H54 (cell line): Measurements from ENCODE around the gene RNF144A.

Experiments used
- DNase-seq: peaks from one replicate; pipeline ENCODE4 v3.0.0; 2011; ENCODE audit warnings: low spot score, mixed read lengths; ENCODE audit not compliant: insufficient read length
- FAIRE-seq: peaks from 3 replicates; lab custom pipeline; 2011; peaks lifted over from hg19 to GRCh38; lab: Jason Lieb, UNC
- POLR2A ChIP-seq: IDR thresholded peaks from 2 replicates; pipeline ENCODE4 v1.6.1; 2011; ENCODE audit warnings: low read depth, mild to moderate bottlenecking, low read length

The RNF144A gene

GRCh38 chr2:6916224-6916623 is 988 bp upstream of the RNF144A start:
- DNase-seq: no peak
- FAIRE-seq: no peak
- TF ChIP-seq POLR2A: no peak

GRCh38 chr2:6916736-6917070 is 509 bp upstream of the RNF144A start:
- no peak for DNase-seq
- FAIRE-seq: no peak
- no peak for TF ChIP-seq POLR2A

GRCh38 chr2:6917761-6918421 is 679 bp downstream of the RNF144A start:
- FAIRE-seq: no peak
- TF ChIP-seq POLR2A: no peak
- DNase-seq: no peak

- DNase-seq (no peak), FAIRE-seq (no peak)
- no peak for TF ChIP-seq POLR2A
These were observed 2.9 kb downstream of the RNF144A start for GRCh38 chr2:6919901-6920742.

GRCh38 chr2:6920743-6921064 is 3.5 kb downstream of the RNF144A start:
- FAIRE-seq (no peak), DNase-seq (no peak)
- TF ChIP-seq POLR2A: no peak

GRCh38 chr2:6921321-6921922 is 4.2 kb downstream of the RNF144A start:
- DNase-seq: no peak
- FAIRE-seq: no peak
- TF ChIP-seq POLR2A: no peak

GRCh38 chr2:6922201-6922656 is 5.0 kb downstream of the RNF144A start:
- TF ChIP-seq POLR2A: no peak
- FAIRE-seq (no peak), DNase-seq (no peak)

- FAIRE-seq: no peak
- DNase-seq: no peak
- TF ChIP-seq POLR2A: no peak
These were observed 6.1 kb downstream of the RNF144A start for GRCh38 chr2:6923319-6923718.

GRCh38 chr2:6924101-6924923 is 7.1 kb downstream of the RNF144A start:
- no peak for TF ChIP-seq POLR2A
- DNase-seq: no peak
- FAIRE-seq: no peak

GRCh38 chr2:6924924-6925409 is 7.8 kb downstream of the RNF144A start:
- no peak for TF ChIP-seq POLR2A
- no peak for DNase-seq
- no peak for FAIRE-seq

- DNase-seq (no peak), FAIRE-seq (no peak)
- TF ChIP-seq POLR2A: no peak
These were observed 9.0 kb downstream of the RNF144A start for GRCh38 chr2:6926071-6926732.

GRCh38 chr2:6927186-6927585 is 10.0 kb downstream of the RNF144A start:
- no peak for TF ChIP-seq POLR2A
- no peak for FAIRE-seq
- no peak for DNase-seq

- FAIRE-seq (no peak), DNase-seq (no peak)
- no peak for TF ChIP-seq POLR2A
These were observed 10.5 kb downstream of the RNF144A start for GRCh38 chr2:6927753-6928152.

- FAIRE-seq: no peak
- TF ChIP-seq POLR2A: no peak
- no peak for DNase-seq
These were observed 11.2 kb downstream of the RNF144A start for GRCh38 chr2:6928452-6928851.
